GM23248 (cell line): ENCODE measurements around the gene STMN1. TPM values are rescaled to one million over a fixed set of nuclear protein-coding genes. Genes with fewer than 3 reads are reported as not detected.

Experiments used
- DNase-seq: peaks from one replicate; pipeline ENCODE4 v3.0.0-alpha.2; 2015
- H2AFZ ChIP-seq: fragments of 200-600 bp; sonication (generic); 2 replicates; pipeline ENCODE4 v1.6.1; 2016; ENCODE audit warnings: antibody characterized with exemption
- H3F3A ChIP-seq: fragments of 200-600 bp; sonication (generic); 2 replicates; pipeline ENCODE4 v1.6.1; 2016; ENCODE audit warnings: mild to moderate bottlenecking, antibody characterized with exemption, mixed run types; ENCODE audit not compliant: insufficient read depth
- H3K27ac ChIP-seq: fragments of 200-600 bp; sonication (generic); 2 replicates; pipeline ENCODE4 v1.5.1; 2016; ENCODE audit warnings: mild to moderate bottlenecking
- H3K27me3 ChIP-seq: fragments of 200-600 bp; sonication (generic); replicated peaks from 2 replicates; pipeline ENCODE4 v1.6.1; 2016; ENCODE audit warnings: mild to moderate bottlenecking; ENCODE audit not compliant: insufficient read depth
- H3K36me3 ChIP-seq: fragments of 200-600 bp; sonication (generic); 2 replicates; pipeline ENCODE4 v1.6.1; 2016; ENCODE audit warnings: low read depth, mild to moderate bottlenecking
- H3K4me1 ChIP-seq: fragments of 200-600 bp; sonication (generic); 2 replicates; pipeline ENCODE4 v1.6.1; 2016; ENCODE audit warnings: mild to moderate bottlenecking; ENCODE audit not compliant: insufficient read depth
- H3K4me2 ChIP-seq: fragments of 200-600 bp; sonication (generic); one replicate; pipeline ENCODE4 v1.6.1; 2016; ENCODE audit warnings: mild to moderate bottlenecking; ENCODE audit not compliant: unreplicated experiment
- H3K4me3 ChIP-seq: fragments of 200-600 bp; sonication (generic); 2 replicates; pipeline ENCODE4 v1.5.1; 2016; ENCODE audit warnings: mild to moderate bottlenecking
- H3K79me2 ChIP-seq: fragments of 200-600 bp; sonication (generic); 2 replicates; pipeline ENCODE4 v1.6.1; 2016; ENCODE audit warnings: mild to moderate bottlenecking; ENCODE audit not compliant: insufficient read depth
- H3K9ac ChIP-seq: fragments of 200-600 bp; sonication (generic); 2 replicates; pipeline ENCODE4 v1.6.1; 2016; ENCODE audit warnings: mild to moderate bottlenecking
- H3K9me2 ChIP-seq: fragments of 200-600 bp; sonication (generic); 2 replicates; pipeline ENCODE4 v1.6.1; 2016; ENCODE audit warnings: mixed run types, mild to moderate bottlenecking, moderate library complexity; ENCODE audit not compliant: insufficient read depth
- H3K9me3 ChIP-seq: fragments of 200-600 bp; sonication (generic); one replicate; pipeline ENCODE4 v1.6.1; 2017; ENCODE audit warnings: low read depth
- H4K20me1 ChIP-seq: fragments of 200-600 bp; sonication (generic); 2 replicates; pipeline ENCODE4 v1.6.0; 2016; ENCODE audit not compliant: insufficient read depth
- EZH2 ChIP-seq: fragments of 200-600 bp; sonication (generic); IDR thresholded peaks from 2 replicates; pipeline ENCODE4 v1.6.1; 2018; ENCODE audit warnings: antibody characterized with exemption, mild to moderate bottlenecking; ENCODE audit not compliant: insufficient read depth, poor library complexity, severe bottlenecking
- EZH2phosphoT487 ChIP-seq: fragments of 200-600 bp; sonication (generic); IDR thresholded peaks from 2 replicates; pipeline ENCODE4 v1.6.1; 2018; ENCODE audit warnings: antibody characterized with exemption, moderate library complexity, mild to moderate bottlenecking, low read depth; ENCODE audit not compliant: insufficient read depth
- WGBS, 2 experiments: methylation state at CpG; one replicate each; pipeline ENCODE4 v1.1.6; 2015 to 2017; ENCODE audit warnings: low lambda C conversion rate in 2 of 2, low coverage in 1 of 2; ENCODE audit errors: missing lambda C conversion rate in 2 of 2; 5-methylcytosine and 5-hydroxymethylcytosine counted together
- in situ Hi-C: fragments of 300-500 bp; cut with MboI; formaldehyde crosslinking; loops from 2 replicates; pipeline ENCODE4 v1.15.0; 2020
- polyA plus RNA-seq: library from polyadenylated mRNA; unstranded; fragments of >200 nt; fragmentation: Nextera tagmentation; extraction: Ambion mirVana; gene quantifications from 2 replicates; pipeline ENCODE4 v1.2.1, GENCODE V29; 2016
- total RNA-seq: library from RNA; depleted of rRNA; stranded (reverse); fragments of >200 nt; shearing (Covaris generic); gene quantifications from 2 replicates; pipeline ENCODE4 v1.2.3, GENCODE V29; 2014

STMN1 gene
- total and polyA plus RNA-seq, 2 experiments from 2014 or later, result 45.2 to 301 TPM

DNA sequence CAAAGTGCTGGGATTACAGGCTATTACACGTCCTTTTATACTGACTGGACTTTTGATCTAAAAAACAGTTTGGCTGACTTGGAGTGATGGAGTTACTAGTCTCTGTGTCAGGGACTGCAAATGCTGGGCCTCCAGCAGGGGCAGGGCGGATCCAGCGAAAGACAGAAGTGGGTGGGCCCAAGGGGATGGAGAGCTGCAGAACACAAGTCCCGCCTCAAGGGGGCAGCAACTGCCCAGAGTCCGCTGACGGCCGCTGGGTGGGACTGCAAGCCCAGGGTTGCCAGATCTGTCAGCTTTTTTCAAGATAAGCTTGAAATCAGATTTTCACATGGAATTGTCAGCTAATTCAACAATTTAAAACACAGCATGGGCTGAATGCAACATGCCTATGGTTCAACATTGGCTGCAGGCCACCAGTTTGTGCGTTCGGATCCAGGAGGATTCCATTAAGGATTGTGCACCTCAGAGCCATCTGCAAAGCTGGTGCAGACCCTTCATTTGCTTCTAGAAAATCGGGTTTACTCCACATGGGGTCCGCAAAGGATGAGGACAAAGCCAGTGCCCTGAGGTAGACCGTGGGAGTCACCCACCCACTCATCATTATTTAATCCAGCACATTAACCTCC lies 10.7 kb downstream of the STMN1 start:
- no peaks in the 10 kb centered on the region for H4K20me1 ChIP-seq
- no peaks in the 10 kb centered on the region; the same call in 1 of the 2 replicates for H3K36me3 ChIP-seq
- 6 to 11% methylated on average over 12 of the region's 12 CpGs for WGBS, 2 experiments
- peak overlapping the region; percentile 10; the same call in 1 of the 2 replicates for H3K9ac ChIP-seq
- no peaks in the 10 kb centered on the region for H3K9me3 ChIP-seq
- peaks cover 39% of the 10 kb centered on the region for H3F3A ChIP-seq
- no peaks in the 10 kb centered on the region for H3K27me3 ChIP-seq
- in situ Hi-C loops, result loop anchor here (10.0 kb wide), 1 partner anchor 99 kb away; the partner anchor contains the start of gene PAFAH2
- no peaks in the 10 kb centered on the region for H3K9me2 ChIP-seq
- H3K4me1 ChIP-seq, result peaks cover 45% of the 10 kb centered on the region
- DNase-seq, result peak; percentile 96
- H3K4me2 ChIP-seq, result peak overlapping the region; percentile 26
- TF ChIP-seq EZH2phosphoT487 (no peak), EZH2 (no peak)
- peaks cover 23% of the 10 kb centered on the region for H3K79me2 ChIP-seq
- peak overlapping the region; percentile 32 for H3K27ac ChIP-seq
- H3K4me3 ChIP-seq, result no peak overlapping the region
- H2AFZ ChIP-seq, result peak overlapping the region; percentile 83

GRCh38 chr1:25893116-25893515 lies 13.1 kb downstream of the STMN1 start:
- peak; percentile 20 for DNase-seq
- H3K79me2 ChIP-seq, result peaks cover 9% of the 10 kb centered on the region
- H3K9me3 ChIP-seq, result no peaks in the 10 kb centered on the region
- no peaks in the 10 kb centered on the region for H4K20me1 ChIP-seq
- H3K27ac ChIP-seq, result peak overlapping the region; percentile 98
- no peak overlapping the region for H2AFZ ChIP-seq
- H3K36me3 ChIP-seq, result no peaks in the 10 kb centered on the region
- H3K4me3 ChIP-seq, result no peak overlapping the region
- no peaks in the 10 kb centered on the region for H3K27me3 ChIP-seq
- 67 to 73% methylated on average over 4 of the region's 4 CpGs for WGBS, 2 experiments
- H3F3A ChIP-seq, result peaks cover 39% of the 10 kb centered on the region
- H3K9ac ChIP-seq, result peak overlapping the region; percentile 77
- H3K4me2 ChIP-seq, result peak overlapping the region; percentile 86
- in situ Hi-C loops, result loop anchor here (10.0 kb wide), 1 partner anchor 102 kb away; the partner anchor contains the start of gene PAFAH2
- TF ChIP-seq EZH2, result no peak
- no peak for TF ChIP-seq EZH2phosphoT487
- H3K4me1 ChIP-seq, result peaks cover 47% of the 10 kb centered on the region
- no peaks in the 10 kb centered on the region for H3K9me2 ChIP-seq

- H3K4me1 ChIP-seq, result peaks cover 47% of the 10 kb centered on the region
- in situ Hi-C loops, result loop anchor here (10.0 kb wide), 1 partner anchor 103 kb away; the partner anchor contains the start of gene PAFAH2
- peak overlapping the region; percentile 77 for H3K9ac ChIP-seq
- peak overlapping the region; percentile 98 for H3K27ac ChIP-seq
- no peaks in the 10 kb centered on the region for H3K27me3 ChIP-seq
- H3K9me2 ChIP-seq, result no peaks in the 10 kb centered on the region
- peaks cover 9% of the 10 kb centered on the region for H3K79me2 ChIP-seq
- H3K9me3 ChIP-seq, result no peaks in the 10 kb centered on the region
- peaks cover 32% of the 10 kb centered on the region for H3F3A ChIP-seq
- H4K20me1 ChIP-seq, result no peaks in the 10 kb centered on the region
- H2AFZ ChIP-seq, result 0 out of 2 replicates have a peak overlapping the region, but pooled peaks have one; percentile 86
- H3K36me3 ChIP-seq, result no peaks in the 10 kb centered on the region
- 77 to 83% methylated on average over 5 of the region's 5 CpGs for WGBS, 2 experiments
- H3K4me2 ChIP-seq, result peak overlapping the region; percentile 86
- no peak for DNase-seq
- TF ChIP-seq EZH2 (no peak), EZH2phosphoT487 (no peak)
- H3K4me3 ChIP-seq, result peak overlapping the region; percentile 64; the same call in 1 of the 2 replicates
Measured at GRCh38 chr1:25891606-25892005, 14.6 kb downstream of the STMN1 start.

GRCh38 chr1:25890239-25891034 lies 15.8 kb downstream of the STMN1 start:
- Histone ChIP-seq H2AFZ (no peak overlapping the region), H3K36me3 (no peaks in the 10 kb centered on the region), H3K79me2 (peaks cover 9% of the 10 kb centered on the region), H3K4me2 (no peak overlapping the region), H3K27me3 (no peaks in the 10 kb centered on the region), H3K9me2 (no peaks in the 10 kb centered on the region), H3K9me3 (no peaks in the 10 kb centered on the region), H4K20me1 (no peaks in the 10 kb centered on the region), H3F3A (peaks cover 20% of the 10 kb centered on the region; the same call in 1 of the 2 replicates), H3K4me1 (peaks cover 35% of the 10 kb centered on the region), H3K4me3 (no peak overlapping the region), H3K27ac (no peak overlapping the region), H3K9ac (no peak overlapping the region)
- TF ChIP-seq EZH2phosphoT487, result no peak
- TF ChIP-seq EZH2, result no peak
- DNase-seq, result peak; percentile 34
- WGBS, 2 experiments, result 90 to 91% methylated on average over 10 of the region's 10 CpGs
- in situ Hi-C loops, result loop anchor here (10.0 kb wide), 1 partner anchor 104 kb away; the partner anchor contains the start of gene PAFAH2
